ENCODE data around the gene GOLM1.

- TF ChIP-seq GLIS3 (CRISPR knock-in tag; IDR thresholded peaks at IDR 0.05) (no peak), CSDC2 (CRISPR knock-in tag; IDR thresholded peaks at IDR 0.05) (no peak)
Observed at GRCh38 chr9:86073839-86074238, 25.5 kb downstream of the GOLM1 start.

Data from SK-N-SH treated with all-trans-retinoic acid at 6 μM for 48 hours (cell line).